ENCODE results near the gene NOTCH1.

DNA sequence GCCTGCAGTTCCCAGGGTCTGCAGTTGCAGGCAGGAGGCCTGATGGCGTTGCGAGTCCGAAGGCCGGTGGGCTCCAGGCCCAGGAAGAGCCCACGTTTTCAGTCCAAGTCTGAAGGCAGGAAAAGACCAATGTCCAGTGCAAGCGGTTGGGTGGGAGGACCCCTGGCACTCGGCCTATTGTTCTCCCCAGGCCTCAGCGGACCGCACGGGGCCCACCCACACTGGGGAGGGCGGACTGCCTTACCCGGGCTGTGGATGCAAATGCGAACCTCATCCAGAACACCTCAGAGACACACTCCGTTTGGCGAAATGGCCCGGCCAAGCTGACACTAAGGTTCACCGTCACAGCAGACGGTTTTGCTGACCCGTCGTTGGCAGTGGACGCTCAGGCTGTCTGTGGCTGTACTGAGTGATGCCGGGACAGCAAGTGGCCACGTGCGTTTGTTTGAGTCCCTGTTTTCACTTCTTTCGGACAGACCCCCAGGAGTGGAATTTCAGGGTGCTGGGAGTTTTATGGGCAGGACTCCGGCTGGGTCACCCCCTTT lies 52.8 kb downstream of the NOTCH1 start:
- TF ChIP-seq CTCF (conservative IDR thresholded peaks at IDR 0.05) (no peak), ZFX (IDR thresholded peaks at IDR 0.05) (no peak)

All from C4-2B (cell line).